ENCODE measurements around the gene NSF.

DNA sequence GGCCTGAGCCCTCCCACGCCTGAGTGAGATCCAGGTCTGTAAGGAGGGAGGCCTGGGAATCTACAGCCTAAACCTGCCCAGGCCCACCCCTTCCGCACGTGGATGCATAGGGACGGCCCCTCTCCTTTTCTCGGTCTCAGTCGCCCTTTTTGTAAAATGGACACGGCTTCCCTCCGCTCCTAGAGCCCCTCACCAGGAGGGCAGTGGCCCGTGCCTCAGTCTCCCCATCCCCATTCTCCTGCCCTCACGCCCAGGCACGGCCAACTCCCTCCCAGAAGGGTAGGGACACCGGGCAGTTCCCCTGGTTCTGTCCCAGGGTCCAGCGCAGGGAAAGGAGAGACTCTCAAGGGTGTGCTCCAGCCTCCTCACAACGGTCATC lies 180.0 kb downstream of the NSF start:
- TF ChIP-seq, protein P1, sequence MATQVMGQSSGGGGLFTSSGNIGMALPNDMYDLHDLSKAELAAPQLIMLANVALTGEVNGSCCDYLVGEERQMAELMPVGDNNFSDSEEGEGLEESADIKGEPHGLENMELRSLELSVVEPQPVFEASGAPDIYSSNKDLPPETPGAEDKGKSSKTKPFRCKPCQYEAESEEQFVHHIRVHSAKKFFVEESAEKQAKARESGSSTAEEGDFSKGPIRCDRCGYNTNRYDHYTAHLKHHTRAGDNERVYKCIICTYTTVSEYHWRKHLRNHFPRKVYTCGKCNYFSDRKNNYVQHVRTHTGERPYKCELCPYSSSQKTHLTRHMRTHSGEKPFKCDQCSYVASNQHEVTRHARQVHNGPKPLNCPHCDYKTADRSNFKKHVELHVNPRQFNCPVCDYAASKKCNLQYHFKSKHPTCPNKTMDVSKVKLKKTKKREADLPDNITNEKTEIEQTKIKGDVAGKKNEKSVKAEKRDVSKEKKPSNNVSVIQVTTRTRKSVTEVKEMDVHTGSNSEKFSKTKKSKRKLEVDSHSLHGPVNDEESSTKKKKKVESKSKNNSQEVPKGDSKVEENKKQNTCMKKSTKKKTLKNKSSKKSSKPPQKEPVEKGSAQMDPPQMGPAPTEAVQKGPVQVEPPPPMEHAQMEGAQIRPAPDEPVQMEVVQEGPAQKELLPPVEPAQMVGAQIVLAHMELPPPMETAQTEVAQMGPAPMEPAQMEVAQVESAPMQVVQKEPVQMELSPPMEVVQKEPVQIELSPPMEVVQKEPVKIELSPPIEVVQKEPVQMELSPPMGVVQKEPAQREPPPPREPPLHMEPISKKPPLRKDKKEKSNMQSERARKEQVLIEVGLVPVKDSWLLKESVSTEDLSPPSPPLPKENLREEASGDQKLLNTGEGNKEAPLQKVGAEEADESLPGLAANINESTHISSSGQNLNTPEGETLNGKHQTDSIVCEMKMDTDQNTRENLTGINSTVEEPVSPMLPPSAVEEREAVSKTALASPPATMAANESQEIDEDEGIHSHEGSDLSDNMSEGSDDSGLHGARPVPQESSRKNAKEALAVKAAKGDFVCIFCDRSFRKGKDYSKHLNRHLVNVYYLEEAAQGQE (IDR thresholded peaks at IDR 0.05; ENCODE audit: insufficient read depth in 1 of 2, low read depth in 2 of 2, low read length in 1 of 2): no peak
- TF ChIP-seq, protein P2, sequence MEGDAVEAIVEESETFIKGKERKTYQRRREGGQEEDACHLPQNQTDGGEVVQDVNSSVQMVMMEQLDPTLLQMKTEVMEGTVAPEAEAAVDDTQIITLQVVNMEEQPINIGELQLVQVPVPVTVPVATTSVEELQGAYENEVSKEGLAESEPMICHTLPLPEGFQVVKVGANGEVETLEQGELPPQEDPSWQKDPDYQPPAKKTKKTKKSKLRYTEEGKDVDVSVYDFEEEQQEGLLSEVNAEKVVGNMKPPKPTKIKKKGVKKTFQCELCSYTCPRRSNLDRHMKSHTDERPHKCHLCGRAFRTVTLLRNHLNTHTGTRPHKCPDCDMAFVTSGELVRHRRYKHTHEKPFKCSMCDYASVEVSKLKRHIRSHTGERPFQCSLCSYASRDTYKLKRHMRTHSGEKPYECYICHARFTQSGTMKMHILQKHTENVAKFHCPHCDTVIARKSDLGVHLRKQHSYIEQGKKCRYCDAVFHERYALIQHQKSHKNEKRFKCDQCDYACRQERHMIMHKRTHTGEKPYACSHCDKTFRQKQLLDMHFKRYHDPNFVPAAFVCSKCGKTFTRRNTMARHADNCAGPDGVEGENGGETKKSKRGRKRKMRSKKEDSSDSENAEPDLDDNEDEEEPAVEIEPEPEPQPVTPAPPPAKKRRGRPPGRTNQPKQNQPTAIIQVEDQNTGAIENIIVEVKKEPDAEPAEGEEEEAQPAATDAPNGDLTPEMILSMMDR (IDR thresholded peaks at IDR 0.05): no peak
- TF ChIP-seq POLR2AphosphoS5 (IDR thresholded peaks at IDR 0.05; ENCODE audit: low read depth, low read length) (no peak), TCF7L2 (IDR thresholded peaks at IDR 0.05; ENCODE audit: low read depth, low read length) (no peak)

Data from Panc1 (cell line).